Measurements from ENCODE around the gene TRMO.

GRCh38 chr9:97941323-97941722 lies 19.0 kb upstream of the TRMO start:
- TF ChIP-seq CTCF (IDR thresholded peaks at IDR 0.05) (no peak), POLR2AphosphoS5 (IDR thresholded peaks at IDR 0.05) (no peak), POLR2A (IDR thresholded peaks at IDR 0.05) (no peak), EP300 (IDR thresholded peaks at IDR 0.05) (no peak)
